Tibial nerve (tissue), 4 donors: ENCODE data around the gene KLK14. TPM values are rescaled to one million over a fixed set of nuclear protein-coding genes. Genes with fewer than 3 reads are reported as not detected.

ENCODE experiments used
- DNase-seq, 2 donors: peaks; one replicate each; pipeline ENCODE4 v3.0.0-alpha.2; 2019; ENCODE audit warnings: low spot score in 2 of 2
- H3K27ac ChIP-seq, 4 donors: fragments of 200-600 bp; sonication (generic) in 3 of 4; one replicate each; pipeline ENCODE4 v1.5.1; 2017 to 2019; ENCODE audit warnings: mild to moderate bottlenecking in 1 of 4
- H3K27me3 ChIP-seq, 2 donors: fragments of 200-600 bp; sonication (generic) in 1 of 2; one replicate each; pipeline versions ENCODE4 v1.5.1 to v1.6.0; 2017 to 2019
- H3K36me3 ChIP-seq, 3 donors: fragments of 200-600 bp; sonication (generic); one replicate each; pipeline ENCODE4 v1.5.1; 2018 to 2019
- H3K4me1 ChIP-seq, 4 donors: fragments of 200-600 bp; sonication (generic) in 3 of 4; one replicate each; pipeline ENCODE4 v1.5.1; 2017 to 2019
- H3K4me3 ChIP-seq, 4 donors: fragments of 200-600 bp; sonication (generic) in 3 of 4; one replicate each; pipeline ENCODE4 v1.5.1; 2017 to 2019; ENCODE audit warnings: mild to moderate bottlenecking in 1 of 4, moderate library complexity in 1 of 4
- H3K9me3 ChIP-seq, 4 donors: fragments of 200-600 bp; sonication (generic) in 3 of 4; one replicate each; pipeline ENCODE4 v1.5.1; 2017 to 2019
- EP300 ChIP-seq, 2 donors: sonication (generic); formaldehyde crosslinking; IDR thresholded peaks; one replicate each; pipeline ENCODE4 v1.6.1; 2017; ENCODE audit warnings: antibody characterized with exemption in 2 of 2, mild to moderate bottlenecking in 1 of 2
- POLR2A ChIP-seq, 2 donors: fragments of 450-650 bp; IDR thresholded peaks; one replicate each; pipeline ENCODE4 v1.6.1; 2017; ENCODE audit warnings: antibody characterized with exemption in 2 of 2, mild to moderate bottlenecking in 2 of 2, moderate library complexity in 2 of 2
- WGBS, 2 donors: methylation state at CpG; one replicate each; pipeline ENCODE4 v1.1.5; 2018; 5-methylcytosine and 5-hydroxymethylcytosine counted together
- total RNA-seq, 4 donors: library from RNA; depleted of rRNA; stranded (reverse); fragments of >200 nt; gene quantifications; one replicate each; pipeline ENCODE4 v1.1.0, GENCODE V29; 2016
- TF ChIP-seq, protein P1 (sequence below), 5 experiments: fragments of 200-600 bp in 3 of 5; fragments of 450-650 bp in 2 of 5; sonication (generic) in 3 of 5; IDR thresholded peaks; one replicate each; pipeline ENCODE4 v1.5.1; 2016 to 2019; ENCODE audit warnings: antibody characterized with exemption in 5 of 5, mild to moderate bottlenecking in 3 of 5, moderate library complexity in 2 of 5

KLK14 gene
- total RNA-seq, 4 donors from 2014 or later, result not detected

DNA sequence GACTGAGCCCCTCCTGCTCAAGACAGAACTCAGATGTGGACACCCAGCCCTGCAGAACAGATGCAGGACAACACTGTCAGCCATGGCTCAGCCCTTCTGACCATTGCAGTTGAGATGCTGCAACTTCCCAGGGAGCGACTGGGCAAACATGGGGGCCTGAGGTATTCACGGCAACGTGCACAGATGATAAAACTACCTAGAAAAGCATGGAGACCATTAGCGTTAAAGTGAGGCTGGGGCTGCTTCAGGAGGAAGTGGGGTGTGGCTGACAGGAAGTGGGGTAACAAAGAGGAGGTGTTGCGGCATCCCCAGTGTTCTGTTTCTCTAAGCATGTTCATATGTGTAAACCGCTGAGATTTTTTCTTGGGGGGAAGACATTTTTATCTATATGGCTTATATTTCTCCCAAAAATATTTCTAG lies 40.7 kb upstream of the KLK14 start:
- Histone ChIP-seq H3K9me3 (no peaks in the 10 kb centered on the region), H3K27me3 (no peaks in the 10 kb centered on the region), H3K36me3 (no peaks in the 10 kb centered on the region), H3K4me1 (no peaks in the 10 kb centered on the region), H3K4me3 (peak overlapping the region in 1 of 4 donors; percentile 5), H3K27ac (peak overlapping the region in 2 of 4 donors; percentile 70 to 71)
- TF ChIP-seq, protein P1, sequence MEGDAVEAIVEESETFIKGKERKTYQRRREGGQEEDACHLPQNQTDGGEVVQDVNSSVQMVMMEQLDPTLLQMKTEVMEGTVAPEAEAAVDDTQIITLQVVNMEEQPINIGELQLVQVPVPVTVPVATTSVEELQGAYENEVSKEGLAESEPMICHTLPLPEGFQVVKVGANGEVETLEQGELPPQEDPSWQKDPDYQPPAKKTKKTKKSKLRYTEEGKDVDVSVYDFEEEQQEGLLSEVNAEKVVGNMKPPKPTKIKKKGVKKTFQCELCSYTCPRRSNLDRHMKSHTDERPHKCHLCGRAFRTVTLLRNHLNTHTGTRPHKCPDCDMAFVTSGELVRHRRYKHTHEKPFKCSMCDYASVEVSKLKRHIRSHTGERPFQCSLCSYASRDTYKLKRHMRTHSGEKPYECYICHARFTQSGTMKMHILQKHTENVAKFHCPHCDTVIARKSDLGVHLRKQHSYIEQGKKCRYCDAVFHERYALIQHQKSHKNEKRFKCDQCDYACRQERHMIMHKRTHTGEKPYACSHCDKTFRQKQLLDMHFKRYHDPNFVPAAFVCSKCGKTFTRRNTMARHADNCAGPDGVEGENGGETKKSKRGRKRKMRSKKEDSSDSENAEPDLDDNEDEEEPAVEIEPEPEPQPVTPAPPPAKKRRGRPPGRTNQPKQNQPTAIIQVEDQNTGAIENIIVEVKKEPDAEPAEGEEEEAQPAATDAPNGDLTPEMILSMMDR (IDR thresholded peaks at IDR 0.05), result no peak
- TF ChIP-seq EP300 (IDR thresholded peaks at IDR 0.05), result no peak
- peak in 1 of 2 donors; percentile 51 for DNase-seq
- WGBS, 2 donors, result 58 to 66% methylated on average over 6 of the region's 6 CpGs

GRCh38 chr19:51122112-51122981 lies 39.7 kb upstream of the KLK14 start:
- no peaks in the 10 kb centered on the region for H3K4me1 ChIP-seq
- no peak for DNase-seq
- H3K36me3 ChIP-seq, result no peaks in the 10 kb centered on the region
- WGBS, 2 donors, result 68 to 80% methylated on average over 22 of the region's 22 CpGs
- peak overlapping the region in 3 of 4 donors; percentile 26 to 71 (median 33) for H3K27ac ChIP-seq
- H3K4me3 ChIP-seq, result peak overlapping the region in 1 of 4 donors; percentile 5
- TF ChIP-seq EP300 (IDR thresholded peaks at IDR 0.05), result no peak
- TF ChIP-seq, protein P1 (IDR thresholded peaks at IDR 0.05), result no peak
- no peak for TF ChIP-seq POLR2A (IDR thresholded peaks at IDR 0.05)
- H3K9me3 ChIP-seq, result no peaks in the 10 kb centered on the region
- H3K27me3 ChIP-seq, result peaks cover 0 to 3% of the 10 kb centered on the region in 2 donors

GRCh38 chr19:51121257-51121656 lies 38.6 kb upstream of the KLK14 start:
- Histone ChIP-seq H3K4me1 (no peaks in the 10 kb centered on the region), H3K27me3 (peaks cover 0 to 9% of the 10 kb centered on the region in 2 donors), H3K36me3 (no peaks in the 10 kb centered on the region), H3K4me3 (no peak overlapping the region), H3K27ac (no peak overlapping the region), H3K9me3 (no peaks in the 10 kb centered on the region)
- TF ChIP-seq, protein P1 (IDR thresholded peaks at IDR 0.05), result no peak
- TF ChIP-seq EP300 (IDR thresholded peaks at IDR 0.05), result no peak
- no peak for TF ChIP-seq POLR2A (IDR thresholded peaks at IDR 0.05)
- WGBS, 2 donors, result 88 to 89% methylated on average over 8 of the region's 8 CpGs
- DNase-seq, result no peak

- TF ChIP-seq EP300 (IDR thresholded peaks at IDR 0.05), result no peak
- no peak for TF ChIP-seq POLR2A (IDR thresholded peaks at IDR 0.05)
- TF ChIP-seq, protein P1 (IDR thresholded peaks at IDR 0.05), result no peak
- Histone ChIP-seq H3K4me3 (no peak overlapping the region), H3K9me3 (no peaks in the 10 kb centered on the region), H3K36me3 (no peaks in the 10 kb centered on the region), H3K27me3 (peaks cover 0 to 9% of the 10 kb centered on the region in 2 donors), H3K27ac (no peak overlapping the region), H3K4me1 (no peaks in the 10 kb centered on the region)
- DNase-seq, result no peak
- WGBS, 2 donors, result 80 to 87% methylated on average over 6 of the region's 6 CpGs
Measured at GRCh38 chr19:51120160-51120559, 37.5 kb upstream of the KLK14 start.

DNA sequence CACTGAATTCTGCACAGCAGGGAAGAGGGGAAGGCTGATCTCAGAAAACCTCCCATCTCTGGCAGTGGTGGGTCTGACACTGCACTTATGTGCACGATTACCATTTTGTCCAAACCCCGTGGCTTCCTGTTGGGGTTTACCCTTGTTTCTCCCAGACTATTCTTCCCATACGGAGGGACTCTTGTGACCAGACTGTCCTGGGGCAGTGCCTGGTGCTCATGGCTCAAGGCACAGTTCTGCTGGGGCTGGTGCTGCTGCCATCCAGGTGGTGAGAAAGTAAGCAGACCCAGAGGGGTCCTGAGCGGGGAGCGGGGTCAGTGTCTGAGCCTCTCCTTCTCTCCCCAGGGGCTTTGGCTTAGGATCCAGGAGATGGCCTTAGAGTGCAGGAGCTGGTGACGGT lies 36.9 kb upstream of the KLK14 start:
- DNase-seq, result no peak
- peaks cover 0 to 9% of the 10 kb centered on the region in 2 donors for H3K27me3 ChIP-seq

More for the DNA sequence above, 36.9 kb upstream of the KLK14 start:
- H3K4me1 ChIP-seq, result no peaks in the 10 kb centered on the region
- H3K9me3 ChIP-seq, result no peaks in the 10 kb centered on the region
- no peak overlapping the region for H3K27ac ChIP-seq
- H3K36me3 ChIP-seq, result no peaks in the 10 kb centered on the region
- no peak overlapping the region for H3K4me3 ChIP-seq
- TF ChIP-seq POLR2A (IDR thresholded peaks at IDR 0.05) (no peak), EP300 (IDR thresholded peaks at IDR 0.05) (no peak)
- TF ChIP-seq, protein P1 (IDR thresholded peaks at IDR 0.05), result no peak
- WGBS, 2 donors, result 63 to 68% methylated on average over 6 of the region's 6 CpGs
